NCI-H524 treated with DMSO at 0.1 percent for 48 hours (cell line): ENCODE data around the gene CTIF.

ENCODE experiments used
- DNase-seq: peaks from one replicate; lab custom pipeline; 2025; lab: John Stamatoyannopoulos, UW

The CTIF gene

GRCh38 chr18:48602759-48603390 is 64.0 kb downstream of the CTIF start:
- DNase-seq, result no peak

- DNase-seq, result no peak
These were observed 66.6 kb downstream of the CTIF start for GRCh38 chr18:48605408-48605845.

DNA sequence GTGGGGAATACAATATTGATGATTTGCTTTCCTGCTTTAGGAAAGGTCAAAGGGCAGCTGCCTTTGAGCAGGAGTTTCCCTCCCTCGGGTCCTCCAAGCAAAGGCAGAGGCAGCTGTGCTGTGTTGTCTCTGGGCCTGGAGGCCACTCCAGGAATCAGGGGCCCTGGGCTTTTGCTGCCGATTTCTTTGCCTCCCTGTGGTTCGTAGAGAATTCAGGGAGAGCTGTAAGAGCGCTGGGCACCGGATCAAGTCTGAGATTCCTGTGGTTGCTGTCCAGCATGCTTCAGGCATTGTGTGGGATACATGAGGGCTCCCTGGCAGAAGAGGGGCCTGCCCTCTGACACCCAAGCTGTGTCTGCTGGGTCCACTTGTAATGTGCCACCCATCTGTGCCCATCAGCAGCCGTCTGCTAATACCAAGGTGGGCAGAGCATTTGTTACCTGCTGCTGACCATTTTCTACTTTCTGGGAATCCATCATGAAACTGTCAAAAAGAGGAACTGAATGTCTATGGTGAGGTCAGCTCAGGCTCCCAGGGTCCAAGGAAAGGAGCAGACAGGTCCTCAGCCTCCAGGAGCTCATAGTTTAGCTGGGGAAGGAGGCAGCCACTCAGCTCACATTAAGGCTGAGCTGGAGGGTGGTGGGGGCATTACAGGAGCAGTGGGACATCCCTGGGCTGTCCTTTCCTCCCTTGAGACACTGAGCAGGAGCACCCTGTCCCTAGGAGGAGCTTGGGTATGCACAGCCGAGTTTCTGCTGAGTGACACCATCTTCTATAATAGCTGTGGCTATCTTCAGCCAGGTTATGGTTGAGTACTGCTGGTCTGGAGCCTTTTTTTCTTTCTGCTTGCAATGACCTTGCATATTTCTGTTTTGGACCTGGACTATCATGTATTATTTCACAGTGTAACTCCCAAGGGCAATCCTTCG is 68.5 kb downstream of the CTIF start:
- DNase-seq, result no peak

DNA sequence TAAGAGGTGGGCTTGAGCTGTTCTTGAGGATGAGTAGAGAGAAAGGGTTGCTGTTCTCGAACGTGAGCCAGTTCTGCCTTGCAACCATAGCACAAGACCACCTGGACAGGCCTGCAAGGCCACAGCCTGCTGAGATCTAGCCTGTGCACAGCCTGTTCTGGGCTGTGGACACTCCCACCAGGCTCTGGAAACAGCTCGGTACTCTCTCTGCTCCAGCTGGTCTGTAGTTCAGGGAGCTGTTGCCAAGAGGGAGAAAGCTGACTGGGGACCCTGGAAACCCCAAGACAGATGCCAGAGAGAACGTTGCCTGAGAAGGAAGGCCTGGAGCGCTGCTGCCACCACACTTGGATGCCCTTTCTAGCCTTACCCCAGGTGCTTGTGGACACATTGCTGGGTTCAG is 69.8 kb downstream of the CTIF start:
- no peak for DNase-seq

DNA sequence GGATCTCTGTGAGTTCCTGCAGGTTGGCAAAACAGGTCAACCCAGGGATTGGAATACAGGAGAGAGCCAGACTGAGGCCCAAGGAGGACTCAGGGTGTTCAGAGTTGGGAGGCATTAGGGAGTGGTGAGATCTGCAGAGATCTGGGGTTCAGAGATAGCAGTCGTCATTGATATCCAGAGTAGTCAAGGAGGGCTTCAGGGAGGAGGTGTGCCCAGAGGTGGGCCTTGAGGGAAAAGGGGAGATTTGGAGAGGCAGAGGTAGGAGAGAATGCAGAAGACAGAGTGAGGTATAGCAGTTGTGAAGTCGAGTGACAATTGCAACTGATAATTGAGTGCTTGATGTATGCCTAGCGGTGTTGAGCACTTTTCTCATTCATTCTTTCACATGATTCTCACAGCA is 70.3 kb downstream of the CTIF start:
- no peak for DNase-seq

DNA sequence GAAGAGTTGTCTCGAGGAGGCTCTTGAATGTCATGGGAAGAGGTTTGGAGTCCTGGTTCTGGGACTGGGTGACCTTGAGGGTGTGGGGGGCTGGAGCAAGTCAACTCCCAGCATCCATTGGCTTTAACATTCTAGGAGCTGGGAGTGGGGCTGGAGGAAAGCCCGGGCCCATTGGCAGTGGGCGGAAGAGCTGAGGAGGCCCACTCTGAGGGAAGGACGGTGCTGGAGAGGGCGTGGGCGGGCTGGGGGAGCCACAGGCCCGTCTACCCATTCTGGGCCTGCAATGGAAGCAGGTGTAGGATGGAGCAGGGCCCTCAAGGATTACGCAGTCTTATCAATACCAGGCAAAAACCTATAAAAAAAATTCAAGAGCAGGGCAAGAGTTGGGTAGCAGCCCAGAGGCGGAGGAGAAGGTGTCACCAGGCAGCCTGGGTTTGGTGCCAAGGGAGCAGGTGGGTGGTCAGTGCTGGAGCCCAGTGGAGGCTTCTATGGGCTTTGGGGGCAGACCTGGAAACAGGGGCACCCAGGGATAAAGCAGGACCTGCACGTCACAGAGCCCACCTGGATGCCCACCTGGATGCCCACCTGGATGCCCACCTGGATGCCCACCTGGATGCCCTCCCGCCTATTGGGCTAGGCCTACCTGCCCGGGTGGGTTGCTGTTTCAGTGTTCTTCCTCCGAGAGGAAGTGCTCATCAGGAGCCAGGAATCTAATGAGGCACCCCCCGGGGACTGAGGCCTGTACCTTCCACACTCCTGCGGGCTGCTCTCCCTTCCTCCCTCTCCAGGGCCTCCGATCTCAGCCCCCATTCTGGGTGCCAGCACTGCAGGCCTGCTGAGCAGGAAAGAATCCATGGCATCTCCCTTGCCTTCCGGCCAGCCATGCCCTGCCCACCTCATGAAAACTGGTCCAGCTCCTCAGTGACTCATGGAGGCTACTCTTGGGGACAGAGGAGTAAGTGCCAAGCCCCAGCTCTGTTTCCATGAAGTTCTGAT is 71.3 kb downstream of the CTIF start:
- no peak for DNase-seq

GRCh38 chr18:48611203-48611602 is 72.4 kb downstream of the CTIF start:
- no peak for DNase-seq

GRCh38 chr18:48611785-48612480 is 73.1 kb downstream of the CTIF start:
- DNase-seq, result no peak

GRCh38 chr18:48612511-48612910 is 73.7 kb downstream of the CTIF start:
- no peak for DNase-seq

DNA sequence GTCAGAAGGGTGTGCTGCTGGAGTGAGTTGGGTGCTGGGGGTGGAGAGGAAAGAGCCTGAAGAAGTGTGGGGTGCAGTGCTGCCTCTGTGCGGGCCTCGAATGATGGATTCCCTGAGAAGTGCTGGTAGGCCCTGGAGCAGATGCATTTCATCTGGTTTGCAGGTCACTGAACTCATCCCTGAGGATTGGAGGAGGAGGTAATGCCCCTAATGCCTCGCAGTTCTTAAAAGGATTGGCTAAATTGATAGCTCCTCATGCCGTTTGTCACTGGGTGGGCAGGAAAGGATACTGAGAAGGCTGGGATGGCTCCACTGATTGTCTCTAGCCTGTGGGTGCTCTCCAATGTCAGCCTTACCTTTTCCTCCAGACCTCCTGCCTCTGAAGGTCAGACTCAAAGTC is 74.1 kb downstream of the CTIF start:
- DNase-seq, result no peak

- no peak for DNase-seq
These were observed 75.0 kb downstream of the CTIF start for GRCh38 chr18:48613589-48614404.

- no peak for DNase-seq
These were observed 77.0 kb downstream of the CTIF start for GRCh38 chr18:48615566-48616401.

GRCh38 chr18:48616484-48617255 is 77.8 kb downstream of the CTIF start:
- DNase-seq, result no peak

DNA sequence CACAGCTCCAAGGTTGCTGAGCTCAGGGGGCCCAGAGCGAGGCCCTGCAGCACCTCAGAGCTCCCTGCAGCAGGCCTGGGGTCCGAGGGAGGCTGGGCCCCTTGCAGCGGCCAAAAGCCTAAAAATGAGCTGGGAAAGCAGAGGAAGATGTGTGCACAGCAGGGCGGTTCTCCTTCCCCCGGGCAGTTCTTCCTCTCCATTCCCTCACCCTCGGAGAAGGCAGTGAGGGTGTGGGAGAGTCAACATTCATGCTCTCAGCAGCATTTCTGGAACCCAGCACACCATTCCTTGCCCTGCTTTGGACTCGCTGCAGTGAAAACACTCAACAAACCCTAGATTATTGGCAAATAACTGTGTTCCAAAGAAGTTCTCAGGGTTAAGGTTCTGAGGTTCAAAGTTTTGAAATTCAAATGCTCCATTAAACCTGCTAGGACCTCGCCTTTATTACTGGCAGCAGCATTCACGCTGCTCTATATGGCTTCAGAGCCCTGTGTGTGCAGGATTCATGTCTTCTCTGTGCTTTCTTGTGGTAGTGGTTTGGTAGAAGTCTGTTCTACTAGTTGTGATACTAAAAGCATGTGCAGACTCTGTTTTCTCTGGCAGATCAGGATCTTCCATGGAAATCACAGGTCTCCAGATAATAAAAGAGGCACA is 79.1 kb downstream of the CTIF start:
- no peak for DNase-seq

- no peak for DNase-seq
These were observed 80.2 kb downstream of the CTIF start for GRCh38 chr18:48619016-48619415.

DNA sequence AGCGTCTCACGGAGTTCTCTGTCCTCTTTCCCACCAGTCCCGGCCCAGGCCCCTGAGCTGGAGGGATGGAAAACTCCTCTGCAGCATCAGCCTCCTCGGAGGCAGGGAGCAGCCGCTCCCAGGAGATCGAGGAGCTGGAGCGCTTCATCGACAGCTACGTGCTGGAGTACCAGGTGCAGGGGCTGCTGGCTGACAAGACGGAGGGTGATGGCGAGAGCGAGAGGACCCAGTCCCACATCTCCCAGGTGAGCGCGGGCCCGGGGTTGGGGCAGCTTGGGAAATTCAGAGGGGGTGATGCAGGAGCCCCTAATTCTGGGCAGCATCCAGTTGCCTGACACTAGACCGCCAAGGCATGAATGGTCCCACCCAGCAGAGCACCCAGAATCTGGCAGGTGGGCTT is 80.7 kb downstream of the CTIF start:
- DNase-seq, result no peak

DNA sequence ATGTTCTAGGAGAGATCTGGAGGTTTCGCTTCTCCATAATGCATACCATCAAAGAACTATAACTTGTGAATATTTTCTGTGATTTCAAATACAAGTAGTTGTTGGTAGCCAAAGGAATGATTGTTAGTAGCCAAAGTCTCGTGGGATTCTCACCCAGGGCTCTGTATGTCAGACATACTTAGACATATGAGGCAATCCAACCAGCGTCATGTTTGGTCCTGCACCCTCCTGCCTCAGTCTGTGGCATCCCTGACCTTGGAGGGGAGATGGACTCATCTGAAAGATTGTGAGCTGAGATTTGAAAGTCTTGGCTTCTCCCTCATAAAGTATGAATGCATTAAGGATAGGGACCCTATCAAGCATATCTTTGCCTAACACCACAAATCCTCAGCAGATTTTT is 81.2 kb downstream of the CTIF start:
- DNase-seq, result no peak

GRCh38 chr18:48621240-48621639 is 82.4 kb downstream of the CTIF start:
- no peak for DNase-seq
